CD4-positive, alpha-beta memory T cell (primary cell): ENCODE results near the gene TEKT3. TPM values are rescaled to one million over a fixed set of nuclear protein-coding genes. Genes with fewer than 3 reads are reported as not detected.

ENCODE experiments used
- CTCF ChIA-PET: fragments of 350-600 bp; sonication (Branson Sonifier 250); formaldehyde crosslinking; loops from one replicate; lab custom pipeline; 2021; ENCODE audit warnings: inconsistent platforms; ENCODE audit not compliant: partially characterized antibody; lab: Charles Lee
- POLR2A ChIA-PET: fragments of 350-600 bp; sonication (Branson Sonifier 250); formaldehyde crosslinking; loops from one replicate; lab custom pipeline; 2021; ENCODE audit not compliant: partially characterized antibody; lab: Charles Lee
- DNase-seq, 5 donors: peaks; one replicate each; pipeline versions ENCODE4 v3.0.0 to v3.0.0-alpha.2; 2020 to 2022; ENCODE audit warnings: mixed read lengths in 1 of 5
- H3K27ac ChIP-seq: one replicate; pipeline ENCODE4 v1.7.0; 2013; ENCODE audit warnings: low read depth, low read length
- H3K27me3 ChIP-seq: 2 replicates; pipeline ENCODE4 v1.7.0; 2013; ENCODE audit warnings: mild to moderate bottlenecking, low read length, moderate library complexity; ENCODE audit not compliant: insufficient read depth
- H3K36me3 ChIP-seq: 2 replicates; pipeline ENCODE4 v1.7.0; 2013; ENCODE audit warnings: mild to moderate bottlenecking, low read length, moderate library complexity; ENCODE audit not compliant: insufficient read depth
- H3K4me1 ChIP-seq: 2 replicates; pipeline ENCODE4 v1.7.0; 2013; ENCODE audit warnings: mild to moderate bottlenecking, low read length, moderate library complexity; ENCODE audit not compliant: insufficient read depth
- H3K4me3 ChIP-seq, 2 donors: one replicate each; pipeline ENCODE4 v1.7.0; 2013; ENCODE audit warnings: low read length in 2 of 2, mild to moderate bottlenecking in 1 of 2
- H3K9me3 ChIP-seq, 2 donors: one replicate each; pipeline ENCODE4 v1.7.0; 2013; ENCODE audit warnings: low read length in 2 of 2, control low read depth in 1 of 2; ENCODE audit not compliant: control insufficient read depth in 1 of 2
- H3K27ac Mint-ChIP-seq, 7 donors: one replicate each; pipeline ENCODE4 v1.8.0; 2020 to 2021; ENCODE audit warnings: mixed read lengths in 7 of 7, mild to moderate bottlenecking in 6 of 7, inconsistent platforms in 3 of 7, moderate library complexity in 3 of 7
- H3K27me3 Mint-ChIP-seq, 2 donors: one replicate each; pipeline ENCODE4 v1.8.0; 2020 to 2021; ENCODE audit warnings: mixed read lengths in 2 of 2
- H3K36me3 Mint-ChIP-seq, 2 donors: one replicate each; pipeline ENCODE4 v1.8.0; 2020 to 2021; ENCODE audit warnings: mixed read lengths in 2 of 2, inconsistent platforms in 1 of 2, mild to moderate bottlenecking in 1 of 2
- H3K4me1 Mint-ChIP-seq, 4 donors: one replicate each; pipeline ENCODE4 v1.8.0; 2020 to 2021; ENCODE audit warnings: mixed read lengths in 4 of 4, mild to moderate bottlenecking in 1 of 4
- H3K4me3 Mint-ChIP-seq, 8 donors: one replicate each; pipeline ENCODE4 v1.8.0; 2020 to 2021; ENCODE audit warnings: mixed read lengths in 8 of 8, mild to moderate bottlenecking in 7 of 8, moderate library complexity in 6 of 8, inconsistent platforms in 3 of 8
- H3K9me3 Mint-ChIP-seq, 8 donors: one replicate each; pipeline ENCODE4 v1.8.0; 2020 to 2021; ENCODE audit warnings: mixed read lengths in 8 of 8, mild to moderate bottlenecking in 5 of 8, inconsistent platforms in 3 of 8, moderate library complexity in 1 of 8
- intact Hi-C: fragments of 100-400 bp; cut with micrococcal nuclease; formaldehyde crosslinking; loops from one replicate; pipeline ENCODE4 v1.15.1; 2023
- polyA plus RNA-seq, 2 donors: library from polyadenylated mRNA; unstranded; fragments of 300-500 nt; fragmentation: Illumina TruSeq; gene quantifications; one replicate each; pipeline ENCODE4 v1.2.3, GENCODE V29; 2021
- total RNA-seq, 2 experiments: library from RNA; stranded (reverse); gene quantifications; one replicate each; pipeline ENCODE4 v1.2.3, GENCODE V29; 2021

The TEKT3 gene
- total and polyA plus RNA-seq, 4 experiments from 2014 or later: 0.42 to 0.76 TPM; not detected in 2

DNA sequence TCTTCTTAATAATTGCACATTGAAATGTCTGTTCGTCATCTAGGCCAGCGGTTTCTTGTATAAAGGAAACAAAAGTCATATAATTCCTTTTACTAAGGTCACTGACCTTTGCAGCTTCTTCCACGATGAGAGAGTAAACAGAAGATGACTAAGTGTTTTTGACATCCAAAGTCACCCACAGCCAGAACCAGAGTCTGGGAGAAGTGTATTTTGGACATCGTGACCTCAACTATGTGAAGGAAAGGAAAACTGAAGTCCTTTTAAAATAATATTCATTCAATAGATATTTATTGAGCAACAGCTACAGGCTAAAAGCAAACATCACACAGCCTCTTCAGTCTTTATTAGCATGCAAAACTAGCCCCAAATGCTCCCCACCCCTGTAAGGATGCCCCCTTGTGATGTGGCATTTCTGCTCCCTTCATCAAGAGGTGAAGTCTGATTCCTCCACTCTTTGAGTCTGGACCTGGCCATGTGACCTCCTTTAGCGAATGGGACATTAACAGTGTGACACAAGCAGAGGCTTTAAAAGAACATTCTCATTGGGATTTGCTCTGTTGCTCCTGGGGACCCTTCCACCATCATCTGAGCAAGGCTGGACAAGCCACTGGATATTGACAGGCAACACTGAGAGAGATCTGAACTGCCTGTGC, 68.1 kb downstream of the TEKT3 start:
- intact Hi-C loops: no loop called here
- H3K36me3 Mint-ChIP-seq: no peaks in the 10 kb centered on the region
- peaks cover 0 to 8% (median 2%) of the 10 kb centered on the region in 8 donors for H3K9me3 Mint-ChIP-seq
- ChIA-PET POLR2A (no interaction called here), CTCF (no interaction called here)
- Histone ChIP-seq H3K27ac (no peak overlapping the region), H3K4me3 (no peak overlapping the region), H3K4me1 (no peaks in the 10 kb centered on the region), H3K36me3 (no peaks in the 10 kb centered on the region), H3K27me3 (no peaks in the 10 kb centered on the region), H3K9me3 (no peaks in the 10 kb centered on the region)
- no peak for DNase-seq
- H3K27ac Mint-ChIP-seq: no peak overlapping the region
- peaks cover 1 to 17% of the 10 kb centered on the region in 2 donors for H3K27me3 Mint-ChIP-seq
- H3K4me3 Mint-ChIP-seq: no peak overlapping the region
- H3K4me1 Mint-ChIP-seq: peaks cover 0 to 5% (median 1%) of the 10 kb centered on the region in 4 donors

DNA sequence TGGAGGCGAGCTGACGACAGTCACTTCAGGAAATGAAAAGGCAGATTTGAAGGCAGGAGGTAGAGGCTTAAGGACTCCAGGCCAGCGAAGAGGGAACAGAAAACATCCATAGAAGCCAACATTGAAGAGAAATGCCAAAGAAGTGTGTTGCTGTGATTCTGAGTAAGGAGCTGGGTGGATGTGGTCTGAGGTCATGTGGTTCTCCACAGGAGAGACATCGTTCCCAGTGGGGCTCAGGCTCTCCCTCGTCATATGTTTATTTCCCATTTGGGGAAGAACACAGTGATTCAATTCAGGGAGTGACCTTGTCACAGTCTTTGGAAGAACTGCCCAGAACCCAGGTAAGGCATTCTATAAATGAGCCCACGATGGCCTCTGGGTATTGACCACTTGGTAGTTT, 69.7 kb downstream of the TEKT3 start:
- peaks cover 8 to 24% of the 10 kb centered on the region in 2 donors for H3K27me3 Mint-ChIP-seq
- H3K9me3 Mint-ChIP-seq: peaks cover 0 to 8% (median 2%) of the 10 kb centered on the region in 8 donors
- DNase-seq: no peak
- H3K4me3 Mint-ChIP-seq: no peak overlapping the region
- ChIA-PET POLR2A (no interaction called here), CTCF (interaction anchor here (2.0 kb wide), 1 partner anchor 14 kb away, joined by 7 read pairs; no protein-coding TSS in a partner anchor)
- no peaks in the 10 kb centered on the region for H3K36me3 Mint-ChIP-seq
- H3K4me1 ChIP-seq: no peaks in the 10 kb centered on the region
- no peaks in the 10 kb centered on the region for H3K27me3 ChIP-seq
- no peaks in the 10 kb centered on the region for H3K36me3 ChIP-seq
- H3K9me3 ChIP-seq: no peaks in the 10 kb centered on the region
- peaks cover 0 to 5% (median 1%) of the 10 kb centered on the region in 4 donors for H3K4me1 Mint-ChIP-seq
- intact Hi-C loops: no loop called here
- H3K27ac Mint-ChIP-seq: no peak overlapping the region
- no peak overlapping the region for H3K4me3 ChIP-seq
- H3K27ac ChIP-seq: no peak overlapping the region

DNA sequence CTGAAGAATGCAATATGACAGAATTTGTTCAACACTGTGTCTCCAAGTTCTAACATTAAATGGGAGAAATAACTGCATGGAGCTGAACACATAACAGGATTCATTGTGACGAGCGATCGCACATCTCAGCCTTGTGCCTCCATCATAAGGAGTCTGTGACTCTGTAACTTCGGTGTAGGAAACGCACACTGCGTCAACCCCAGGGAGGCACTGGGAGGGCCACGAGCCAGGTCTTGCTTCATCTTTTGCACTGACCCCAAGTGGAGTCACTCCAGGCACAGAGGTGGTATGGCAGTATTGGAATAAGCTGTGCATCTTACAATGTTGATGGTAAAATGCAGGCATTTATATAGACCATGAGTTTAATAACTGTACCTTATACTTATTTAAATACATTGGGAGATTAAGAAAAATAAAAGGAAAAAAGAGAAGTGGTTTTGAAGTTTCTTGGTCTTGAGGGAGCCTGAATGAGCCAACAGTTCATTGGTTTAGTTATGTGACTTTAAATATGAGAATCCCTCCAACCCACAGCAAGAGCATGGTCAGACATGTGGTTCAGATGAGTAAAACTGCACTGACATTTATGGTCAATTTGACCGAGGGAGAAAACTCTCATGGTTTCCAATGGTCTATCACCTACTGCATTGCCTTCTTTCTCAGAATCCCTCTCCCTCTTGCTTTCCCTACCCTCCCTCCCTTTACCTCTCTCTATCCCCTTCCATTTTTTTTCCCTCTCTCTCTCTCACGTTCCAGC, 70.6 kb downstream of the TEKT3 start:
- Histone ChIP-seq H3K4me1 (no peaks in the 10 kb centered on the region), H3K9me3 (no peaks in the 10 kb centered on the region), H3K27ac (no peak overlapping the region), H3K36me3 (no peaks in the 10 kb centered on the region), H3K4me3 (no peak overlapping the region), H3K27me3 (no peaks in the 10 kb centered on the region)
- CTCF ChIA-PET: interaction anchor here (2.0 kb wide), 1 partner anchor 13 kb away, joined by 7 read pairs; no protein-coding TSS in a partner anchor
- Mint-ChIP-seq H3K4me1 (peaks cover 0 to 5% (median 1%) of the 10 kb centered on the region in 4 donors), H3K27me3 (peaks cover 10 to 25% of the 10 kb centered on the region in 2 donors), H3K9me3 (peaks cover 0 to 5% (median 0%) of the 10 kb centered on the region in 8 donors), H3K27ac (no peak overlapping the region), H3K36me3 (no peaks in the 10 kb centered on the region), H3K4me3 (peak overlapping the region in 2 of 8 donors; percentile 1 to 4)
- POLR2A ChIA-PET: no interaction called here
- no peak for DNase-seq
- intact Hi-C loops: no loop called here

DNA sequence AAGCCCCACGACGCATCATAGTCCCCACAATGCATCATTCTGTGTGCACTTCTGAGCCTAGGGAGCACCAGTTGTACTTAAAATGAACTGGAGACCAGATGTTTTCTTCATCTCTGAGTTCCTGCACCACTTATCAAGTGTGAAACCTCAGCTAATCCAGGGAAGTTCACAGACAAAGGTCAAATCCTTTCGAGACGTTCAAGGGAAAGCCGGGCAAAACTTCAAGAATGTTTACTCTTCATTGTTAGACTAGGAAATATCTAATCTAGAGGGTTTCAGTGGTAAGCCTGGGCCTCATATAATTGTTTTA, 71.7 kb downstream of the TEKT3 start:
- Histone ChIP-seq H3K9me3 (no peaks in the 10 kb centered on the region), H3K4me1 (no peaks in the 10 kb centered on the region), H3K36me3 (no peaks in the 10 kb centered on the region), H3K4me3 (no peak overlapping the region), H3K27ac (no peak overlapping the region), H3K27me3 (no peaks in the 10 kb centered on the region)
- H3K27me3 Mint-ChIP-seq: peaks cover 18 to 31% of the 10 kb centered on the region in 2 donors
- peaks cover 0 to 5% (median 0%) of the 10 kb centered on the region in 8 donors for H3K9me3 Mint-ChIP-seq
- no peaks in the 10 kb centered on the region for H3K36me3 Mint-ChIP-seq
- intact Hi-C loops: no loop called here
- H3K4me1 Mint-ChIP-seq: peaks cover 0 to 5% (median 1%) of the 10 kb centered on the region in 4 donors
- no peak overlapping the region for H3K27ac Mint-ChIP-seq
- CTCF ChIA-PET: no interaction called here
- POLR2A ChIA-PET: no interaction called here
- no peak overlapping the region for H3K4me3 Mint-ChIP-seq
- no peak for DNase-seq

DNA sequence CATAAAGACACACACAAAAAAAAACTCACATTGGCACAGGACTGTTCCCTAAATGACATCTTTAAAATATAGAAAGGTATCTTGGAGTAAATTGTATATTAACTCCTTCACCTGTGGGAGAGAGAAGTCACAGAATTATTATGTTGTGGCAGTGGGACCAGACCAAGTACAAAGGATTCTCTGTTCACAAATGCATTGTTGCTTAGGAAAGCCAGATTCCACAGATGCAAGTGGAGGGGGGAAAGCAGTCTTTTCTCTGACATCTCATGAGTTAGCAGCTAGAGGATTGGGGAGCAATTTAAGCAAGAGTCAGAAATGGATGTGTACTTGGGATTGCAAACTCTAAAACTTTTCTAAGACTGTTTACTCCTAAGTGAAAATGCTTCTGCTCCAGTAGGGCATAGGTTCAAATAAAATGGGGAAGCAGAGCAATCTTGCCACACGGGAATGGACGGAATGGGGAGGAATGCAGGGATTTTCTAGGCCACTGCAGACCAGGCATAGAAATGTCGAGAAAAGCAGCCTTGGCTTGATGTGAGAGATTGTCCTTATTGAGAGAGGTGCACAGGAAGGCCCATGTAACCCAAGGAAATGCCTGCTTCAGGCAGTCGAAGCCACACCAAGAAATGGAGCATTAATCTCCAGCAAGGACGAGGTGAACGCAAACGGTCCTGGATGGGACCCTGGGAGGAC, 72.2 kb downstream of the TEKT3 start:
- Histone ChIP-seq H3K36me3 (no peaks in the 10 kb centered on the region), H3K27me3 (no peaks in the 10 kb centered on the region), H3K9me3 (no peaks in the 10 kb centered on the region), H3K27ac (no peak overlapping the region), H3K4me1 (no peaks in the 10 kb centered on the region), H3K4me3 (no peak overlapping the region)
- H3K36me3 Mint-ChIP-seq: no peaks in the 10 kb centered on the region
- peaks cover 24 to 36% of the 10 kb centered on the region in 2 donors for H3K27me3 Mint-ChIP-seq
- ChIA-PET CTCF (no interaction called here), POLR2A (no interaction called here)
- no peak overlapping the region for H3K4me3 Mint-ChIP-seq
- intact Hi-C loops: no loop called here
- DNase-seq: no peak
- H3K9me3 Mint-ChIP-seq: peaks cover 0 to 3% (median 0%) of the 10 kb centered on the region in 8 donors
- H3K27ac Mint-ChIP-seq: no peak overlapping the region
- H3K4me1 Mint-ChIP-seq: peaks cover 0 to 5% (median 1%) of the 10 kb centered on the region in 4 donors

DNA sequence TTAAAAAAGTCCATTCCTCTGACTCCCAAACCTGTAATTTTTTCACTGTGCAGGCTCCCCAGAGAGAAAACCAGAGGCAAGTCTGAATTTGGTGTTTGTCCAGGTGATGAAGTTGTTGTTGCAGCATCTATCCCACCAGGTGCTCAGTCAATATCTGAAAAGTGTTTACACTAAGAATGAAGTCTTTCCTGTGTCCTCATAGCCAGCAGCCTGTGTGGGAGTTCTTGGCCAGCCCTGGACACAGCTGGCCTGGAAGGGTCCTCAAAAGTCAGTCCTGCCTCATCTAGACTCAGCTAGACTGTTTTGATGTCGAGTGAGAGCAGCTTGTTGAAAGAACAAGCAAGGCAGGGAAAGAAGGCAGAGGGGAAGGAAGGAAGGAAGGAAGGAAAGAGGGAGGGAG, 72.9 kb downstream of the TEKT3 start:
- DNase-seq: no peak
- H3K36me3 ChIP-seq: no peaks in the 10 kb centered on the region
- intact Hi-C loops: no loop called here
- Mint-ChIP-seq H3K4me3 (no peak overlapping the region), H3K4me1 (peaks cover 0 to 5% (median 1%) of the 10 kb centered on the region in 4 donors), H3K36me3 (no peaks in the 10 kb centered on the region), H3K27ac (no peak overlapping the region), H3K9me3 (no peaks in the 10 kb centered on the region), H3K27me3 (peaks cover 24 to 42% of the 10 kb centered on the region in 2 donors)
- H3K27me3 ChIP-seq: peaks cover 2% of the 10 kb centered on the region
- no peak overlapping the region for H3K27ac ChIP-seq
- ChIA-PET CTCF (no interaction called here), POLR2A (no interaction called here)
- no peaks in the 10 kb centered on the region for H3K9me3 ChIP-seq
- no peaks in the 10 kb centered on the region for H3K4me1 ChIP-seq
- no peak overlapping the region for H3K4me3 ChIP-seq

DNA sequence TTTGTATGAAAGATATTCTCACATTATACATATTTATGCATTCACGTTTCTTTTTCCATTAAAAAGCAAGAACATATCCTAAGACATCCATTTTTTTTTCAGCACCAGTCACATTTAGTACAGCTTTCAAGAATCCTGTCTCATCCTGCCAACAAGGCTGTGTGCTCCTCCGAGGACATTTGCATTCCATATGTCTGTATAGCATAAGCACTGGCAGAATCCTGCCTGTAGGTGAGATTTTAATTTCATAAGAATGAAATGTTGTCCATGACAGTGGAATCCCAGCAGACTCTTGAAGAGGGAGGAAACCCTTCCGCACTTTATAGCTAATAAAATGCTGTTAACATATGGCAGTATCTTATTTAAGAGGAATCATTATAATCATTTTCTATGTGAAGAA, 73.4 kb downstream of the TEKT3 start:
- Mint-ChIP-seq H3K27me3 (peaks cover 27 to 42% of the 10 kb centered on the region in 2 donors), H3K36me3 (no peaks in the 10 kb centered on the region), H3K9me3 (no peaks in the 10 kb centered on the region), H3K4me3 (no peak overlapping the region), H3K27ac (no peak overlapping the region), H3K4me1 (peaks cover 0 to 5% (median 1%) of the 10 kb centered on the region in 4 donors)
- no peak overlapping the region for H3K4me3 ChIP-seq
- H3K27ac ChIP-seq: no peak overlapping the region
- no peaks in the 10 kb centered on the region for H3K4me1 ChIP-seq
- H3K27me3 ChIP-seq: peaks cover 2% of the 10 kb centered on the region
- DNase-seq: no peak
- POLR2A ChIA-PET: no interaction called here
- intact Hi-C loops: no loop called here
- no peaks in the 10 kb centered on the region for H3K36me3 ChIP-seq
- CTCF ChIA-PET: no interaction called here
- H3K9me3 ChIP-seq: no peaks in the 10 kb centered on the region
